ENCODE data around the gene SCRN1.
"Not testable (repeated sequence)": the region's sequence is repeated elsewhere in the genome, so short reads cannot be mapped to it uniquely, and the experiment has no call there.

SCRN1 gene

DNA sequence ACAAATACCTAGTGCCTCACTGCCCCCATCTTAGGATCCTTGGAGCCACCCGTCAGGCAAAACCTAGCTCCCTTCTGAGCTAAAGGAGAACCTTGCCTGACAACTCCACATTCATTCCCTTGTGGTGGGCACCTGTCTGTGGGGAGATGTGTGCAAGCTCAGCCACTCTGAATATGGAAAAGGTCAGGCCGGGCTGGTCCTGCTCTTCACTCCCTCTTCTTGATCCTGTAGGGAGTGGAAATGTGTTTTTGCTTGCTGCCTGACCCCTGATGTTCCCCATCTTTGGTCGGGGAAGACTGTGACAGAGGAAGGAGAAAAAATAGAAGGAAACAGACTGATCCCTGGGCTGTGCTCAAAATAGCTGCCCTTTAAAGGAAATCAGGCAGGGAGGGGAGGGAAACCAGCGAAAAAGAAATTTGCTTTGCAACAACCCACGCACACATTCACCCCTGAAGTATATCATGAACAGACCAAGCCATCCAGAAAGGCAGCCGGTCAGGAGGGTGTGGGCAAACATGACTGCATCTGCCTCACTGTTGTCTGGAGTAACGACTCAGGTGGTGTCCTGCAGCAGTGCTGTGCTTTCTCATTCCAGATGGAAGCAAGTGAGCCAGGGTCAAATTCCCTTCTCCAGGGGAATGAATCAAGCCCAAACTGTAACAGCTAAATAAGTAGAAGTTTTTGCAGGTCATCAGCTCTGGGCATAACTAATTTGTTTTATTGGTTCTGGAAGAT is 74.0 kb downstream of the SCRN1 start:
- intact Hi-C loops (cut with DNase I), result no loop called here
- DNase-seq, result peak in 2 of 42 donors; percentile 15 to 28

DNA sequence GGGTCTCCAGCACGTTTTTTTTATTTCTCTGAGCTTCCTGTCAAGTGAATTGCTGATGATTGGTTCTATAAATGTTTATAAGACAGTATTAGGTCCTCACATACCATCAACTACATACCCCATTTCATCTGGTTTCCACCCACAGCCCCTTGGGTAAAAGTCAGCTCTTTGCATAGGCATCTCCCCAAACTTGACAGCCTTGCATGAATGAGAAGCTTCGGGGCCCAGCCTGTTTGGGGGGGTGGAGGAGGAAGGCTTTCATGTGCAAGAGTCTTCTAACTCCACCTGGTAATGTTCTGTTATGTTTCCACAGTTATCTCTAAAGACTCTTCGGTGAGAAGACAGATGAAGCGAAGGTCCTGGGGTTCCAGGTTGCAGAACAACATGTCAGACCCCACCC is 75.4 kb downstream of the SCRN1 start:
- peak in 3 of 42 donors; percentile 35 to 59 (median 37) for DNase-seq
- intact Hi-C loops (cut with DNase I), result no loop called here

DNA sequence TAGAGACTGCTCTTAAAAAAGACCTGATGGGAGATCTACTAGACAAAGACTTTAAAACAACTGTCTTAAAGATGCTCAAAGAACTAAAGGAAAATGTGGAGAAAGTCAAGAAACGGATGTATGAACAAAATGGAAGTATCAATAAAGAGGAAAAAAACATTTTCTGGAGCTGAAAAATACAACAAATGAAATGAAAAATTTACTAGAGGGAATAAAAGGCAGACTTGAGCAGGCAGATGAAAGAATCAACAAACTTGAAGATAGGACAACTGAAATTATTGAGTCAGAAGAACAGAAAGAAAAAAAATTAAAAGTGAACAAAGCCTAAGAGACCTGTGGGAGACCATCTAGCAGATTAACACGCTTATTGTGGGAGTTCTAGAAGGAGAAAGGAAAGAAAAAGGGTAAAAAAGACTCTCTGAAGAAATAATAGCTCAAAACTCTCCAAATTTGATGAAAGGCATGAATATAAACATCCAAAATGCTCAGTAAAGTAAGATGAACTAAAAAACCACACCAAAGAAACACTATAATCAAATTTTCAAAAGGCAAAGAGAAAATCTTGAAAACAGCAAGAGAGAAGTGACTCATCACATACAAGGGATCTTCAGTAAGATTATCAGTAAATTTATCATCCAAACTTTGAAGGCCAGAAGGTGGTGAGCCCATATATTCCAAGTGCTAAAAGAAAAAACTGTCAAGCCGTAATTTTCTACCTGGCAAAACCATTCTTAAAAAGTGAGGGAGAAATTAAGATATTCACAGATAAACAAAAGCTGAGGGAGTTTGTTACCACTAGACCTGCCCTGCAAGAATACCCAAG is 83.2 kb downstream of the SCRN1 start:
- no peak for DNase-seq
- intact Hi-C loops (cut with DNase I), result no loop called here

DNA sequence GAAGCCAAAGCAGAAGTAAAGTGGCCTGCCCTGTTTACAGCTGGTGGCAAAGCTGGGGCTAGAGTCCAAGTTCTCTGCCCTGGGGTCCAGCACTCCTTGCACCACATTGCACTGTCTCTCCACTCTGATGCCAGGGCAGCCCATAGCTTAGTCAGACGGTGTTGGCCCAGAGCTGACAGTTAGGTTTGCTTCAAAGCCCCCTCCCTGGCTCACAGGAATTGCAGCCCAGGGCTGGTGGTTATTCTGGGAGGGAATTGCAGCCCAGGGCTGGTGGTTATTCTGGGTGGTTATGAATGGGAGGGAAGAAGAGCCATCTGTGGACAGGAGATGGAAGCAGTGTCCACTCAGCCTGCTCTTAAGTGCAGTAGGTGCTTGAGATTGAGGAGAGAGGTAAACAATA is 88.9 kb downstream of the SCRN1 start:
- intact Hi-C loops (cut with DNase I), result no loop called here
- no peak for DNase-seq

DNA sequence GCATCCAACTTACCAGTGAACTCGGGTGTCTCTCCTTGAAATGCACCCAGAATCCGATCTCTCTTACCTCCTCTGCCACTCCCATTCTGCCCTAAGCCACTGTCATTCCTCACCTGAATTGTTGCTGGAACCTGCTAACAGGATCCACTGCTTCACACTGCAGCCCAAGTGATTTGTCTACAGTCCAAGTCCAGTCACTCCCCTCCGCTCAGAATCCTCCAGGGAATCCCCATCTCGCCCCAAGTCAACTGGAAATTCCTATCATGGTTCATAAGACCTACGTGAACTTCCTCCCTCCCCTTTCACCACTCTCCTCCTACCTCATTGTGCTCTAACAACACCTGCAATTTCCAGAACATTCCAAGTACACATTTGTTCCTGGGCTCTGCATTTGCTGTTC is 91.3 kb downstream of the SCRN1 start:
- DNase-seq, result no peak
- intact Hi-C loops (cut with DNase I), result no loop called here

DNA sequence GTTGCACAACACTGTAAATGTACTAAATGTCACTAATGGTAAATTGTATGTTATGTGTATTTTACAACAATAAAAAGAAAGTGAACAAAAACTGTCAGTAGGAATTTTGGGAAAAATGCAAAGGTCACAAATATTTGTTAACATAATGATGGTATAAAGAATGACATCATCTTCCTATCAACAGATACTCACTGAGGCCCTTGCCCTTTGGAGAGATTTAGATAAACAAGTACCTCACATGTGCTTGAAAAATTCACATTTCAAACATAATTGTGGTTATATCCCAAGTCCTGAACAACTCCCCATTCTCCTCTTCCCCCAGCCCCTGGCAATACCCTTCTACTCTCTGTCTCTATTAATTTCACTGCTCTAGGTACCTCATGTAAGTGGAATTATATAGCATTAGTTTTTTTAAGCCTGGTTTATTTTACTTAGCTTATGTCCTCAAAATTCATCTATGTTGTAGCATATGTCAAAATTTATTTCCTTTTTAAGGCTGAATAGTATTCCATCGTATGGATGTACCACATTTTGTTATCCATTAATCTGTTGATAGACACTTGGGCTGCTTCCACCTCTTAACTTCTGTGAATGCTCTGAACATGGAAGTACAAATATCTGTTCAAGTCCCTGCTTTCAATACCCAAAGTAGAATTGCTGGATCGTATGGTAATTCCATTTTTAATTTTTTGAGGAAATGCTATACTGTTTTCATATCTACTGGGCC is 92.8 kb downstream of the SCRN1 start:
- no peak for DNase-seq
- intact Hi-C loops (cut with DNase I), result no loop called here

DNA sequence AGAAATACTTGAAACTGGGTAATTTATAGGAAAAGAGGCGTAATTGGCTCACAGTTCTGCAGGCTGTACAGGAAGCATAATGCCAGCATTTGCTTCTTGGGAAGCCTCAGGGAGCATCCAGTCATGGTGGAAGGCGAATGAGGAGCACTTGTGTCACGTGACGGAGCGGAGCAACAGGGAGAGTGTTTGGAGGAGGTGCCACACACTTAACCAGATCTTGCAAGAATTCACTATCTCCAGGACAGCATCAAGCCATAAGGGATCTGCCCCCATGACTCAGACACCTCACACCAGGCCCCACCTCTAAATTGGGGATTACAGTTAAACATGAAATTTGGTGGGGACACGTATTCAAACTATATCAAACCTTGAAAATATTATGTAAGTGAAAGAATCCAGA is 94.0 kb downstream of the SCRN1 start:
- DNase-seq, result no peak
- intact Hi-C loops (cut with DNase I), result no loop called here

DNA sequence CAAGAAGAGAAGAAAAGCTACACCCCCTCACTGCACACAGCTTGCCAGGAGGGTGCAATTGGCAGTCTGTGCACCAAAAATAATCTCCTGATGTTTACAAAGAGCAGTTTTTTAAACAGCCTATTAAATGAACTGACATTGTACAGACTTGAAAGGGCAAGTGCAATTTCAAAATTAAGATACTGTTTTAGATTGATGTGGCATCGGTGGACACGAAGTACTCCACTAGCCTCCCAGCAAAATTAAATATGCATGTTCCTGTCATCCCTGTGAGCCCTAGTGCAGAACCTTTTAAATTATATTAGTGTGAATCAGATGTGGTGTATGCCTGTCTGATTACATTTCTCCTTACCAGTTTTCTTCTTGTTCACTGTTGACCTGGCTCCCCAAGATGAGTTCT is 95.3 kb downstream of the SCRN1 start:
- intact Hi-C loops (cut with DNase I), result no loop called here
- DNase-seq, result peak in 1 of 42 donors; percentile 47

DNA sequence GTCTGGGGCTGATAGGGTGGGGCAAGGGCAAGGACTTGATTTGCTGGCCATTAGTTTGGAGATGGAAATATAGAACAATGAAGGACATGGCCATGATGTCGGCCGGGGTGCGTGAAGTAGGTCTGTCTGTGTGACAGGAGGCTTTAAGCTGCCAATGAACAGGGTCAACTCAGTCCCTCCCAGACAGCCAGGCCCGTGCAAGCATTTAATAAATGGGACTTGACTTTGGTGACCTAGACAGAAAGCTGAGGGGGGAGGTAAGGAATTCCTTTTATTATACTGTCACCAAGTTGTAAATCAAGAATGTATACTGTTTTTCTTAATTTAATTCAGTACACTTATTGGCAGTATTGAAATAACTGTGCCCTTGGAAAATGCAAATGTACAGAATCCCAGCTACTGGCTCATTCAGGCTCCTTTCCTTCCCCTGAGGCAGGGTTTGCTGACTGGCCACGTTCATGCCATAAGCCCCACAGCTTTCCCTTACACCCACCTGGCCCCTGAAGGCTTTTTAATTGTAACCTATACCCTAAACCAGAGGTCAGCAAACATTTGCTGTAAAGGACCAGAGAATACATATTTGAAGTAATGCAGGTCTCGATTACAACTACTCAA is 96.1 kb downstream of the SCRN1 start:
- intact Hi-C loops (cut with DNase I), result no loop called here
- no peak for DNase-seq

DNA sequence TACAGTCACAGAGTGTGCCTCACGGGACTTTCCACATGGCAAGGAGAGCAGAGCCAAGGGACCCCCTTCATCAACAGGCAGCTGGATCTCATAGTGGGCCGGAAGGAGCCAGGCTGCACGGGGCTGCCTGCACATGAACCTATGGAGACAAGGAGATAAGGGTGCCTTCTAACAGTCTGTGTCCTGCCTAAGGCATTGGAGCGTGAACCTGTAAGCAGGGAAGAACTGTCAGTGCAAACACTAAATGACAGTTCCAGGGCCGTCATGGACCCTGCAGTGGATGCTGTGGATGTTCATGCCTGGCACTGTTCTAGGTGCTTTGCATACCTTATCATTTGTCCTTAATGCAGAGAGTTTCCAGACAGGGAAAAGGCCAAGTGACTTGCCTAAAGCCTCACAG is 97.4 kb downstream of the SCRN1 start:
- no peak for DNase-seq
- intact Hi-C loops (cut with DNase I), result no loop called here

DNA sequence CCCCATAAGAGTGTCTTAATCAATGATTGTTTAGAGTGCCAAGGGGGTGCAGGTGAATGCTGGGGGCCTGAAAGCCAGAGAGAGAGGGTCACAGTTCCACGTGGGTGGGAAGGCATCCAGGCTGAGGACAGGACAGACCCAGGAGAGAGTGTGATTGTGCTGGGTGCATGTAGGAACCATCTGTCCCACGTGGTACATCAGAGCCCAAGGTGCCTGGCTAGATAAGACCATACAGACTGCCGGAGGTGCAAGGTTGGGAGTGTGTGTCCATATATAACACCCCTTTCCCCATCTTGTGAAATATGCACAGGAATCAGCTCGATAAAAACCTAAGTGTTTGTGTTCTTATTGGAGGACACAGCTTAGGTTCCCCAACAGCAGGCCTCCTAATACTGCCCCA is 97.8 kb downstream of the SCRN1 start:
- DNase-seq, result no peak
- intact Hi-C loops (cut with DNase I), result no loop called here

DNA sequence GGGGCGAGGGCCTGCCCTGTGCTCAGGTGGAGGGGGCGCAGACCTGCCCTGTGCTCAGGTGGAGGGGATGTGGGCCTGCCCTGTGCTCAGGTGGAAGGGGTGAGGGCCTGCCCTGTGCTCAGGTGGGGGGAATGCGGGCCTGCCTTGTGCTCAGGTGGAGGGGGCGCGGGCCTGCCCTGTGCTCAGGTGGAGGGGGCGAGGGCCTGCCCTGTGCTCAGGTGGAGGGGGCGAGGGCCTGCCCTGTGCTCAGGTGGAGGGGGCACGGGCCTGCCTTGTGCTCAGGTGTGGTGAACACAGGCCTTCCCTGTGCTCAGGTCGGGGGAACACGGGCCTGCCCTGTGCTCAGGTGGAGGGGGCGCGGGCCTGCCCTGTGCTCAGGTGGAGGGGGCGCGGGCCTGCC is 98.8 kb downstream of the SCRN1 start:
- DNase-seq; intact Hi-C loops (cut with DNase I): not testable (repeated sequence)

DNA sequence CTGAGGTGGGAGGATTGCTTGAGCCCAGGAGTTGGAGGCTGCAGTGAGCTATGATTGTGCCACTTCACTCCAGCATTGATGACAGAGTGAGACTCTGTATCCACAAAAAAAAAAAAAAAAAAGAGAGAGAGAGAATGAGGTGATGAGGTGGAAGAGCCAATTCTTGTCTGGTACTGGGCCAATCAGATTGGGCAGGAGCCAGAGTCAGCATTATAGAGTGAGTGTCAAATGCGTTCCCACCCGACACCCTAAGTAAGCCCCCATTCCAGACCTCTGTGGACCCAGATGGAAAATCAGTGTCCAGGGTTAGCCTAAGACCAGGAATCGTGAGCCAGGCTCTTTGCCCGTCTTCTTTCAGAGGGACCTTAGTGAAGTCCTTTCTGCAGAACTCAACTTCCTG is 99.3 kb downstream of the SCRN1 start:
- no peak for DNase-seq
- intact Hi-C loops (cut with DNase I), result no loop called here

DNA sequence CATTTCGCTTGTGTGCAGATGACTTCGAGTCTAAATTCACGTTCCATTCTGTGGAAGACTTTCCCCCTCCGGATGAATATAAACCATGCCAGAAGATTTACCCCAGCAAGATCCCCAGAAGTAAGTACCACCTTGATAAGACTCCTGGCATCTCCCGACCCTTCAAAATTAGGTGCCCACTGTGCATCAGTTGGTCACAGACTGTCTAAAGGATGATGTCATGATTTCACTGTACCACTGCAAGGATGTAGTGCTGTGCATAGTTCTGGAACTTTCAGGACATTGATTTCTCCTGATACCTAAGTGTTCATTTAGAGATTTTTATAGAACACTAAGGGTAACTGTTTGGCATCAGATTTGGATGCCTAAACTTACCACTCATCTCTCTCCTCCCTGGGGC is 100.3 kb downstream of the SCRN1 start:
- DNase-seq, result no peak
- intact Hi-C loops (cut with DNase I), result no loop called here

DNA sequence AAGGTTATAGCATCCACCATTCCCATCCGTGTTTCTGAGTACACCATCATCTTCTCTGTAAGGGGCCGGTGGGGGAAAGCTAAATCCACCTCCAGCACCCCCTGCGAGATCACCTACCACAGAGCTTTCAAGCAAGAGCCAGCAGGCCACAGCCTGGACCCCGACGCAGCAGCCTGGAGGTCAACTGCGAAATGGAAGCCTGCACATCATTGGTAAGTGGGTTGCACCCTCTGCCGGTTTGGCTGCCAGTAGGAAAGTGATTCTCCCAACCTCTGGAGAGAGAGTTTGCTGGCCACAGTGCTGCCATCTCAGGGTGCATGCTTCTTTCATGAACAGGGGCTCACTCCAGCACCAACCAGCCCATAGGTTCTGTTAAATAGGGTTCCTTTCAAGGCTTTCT is 101.6 kb downstream of the SCRN1 start:
- intact Hi-C loops (cut with DNase I), result no loop called here
- DNase-seq, result no peak

DNA sequence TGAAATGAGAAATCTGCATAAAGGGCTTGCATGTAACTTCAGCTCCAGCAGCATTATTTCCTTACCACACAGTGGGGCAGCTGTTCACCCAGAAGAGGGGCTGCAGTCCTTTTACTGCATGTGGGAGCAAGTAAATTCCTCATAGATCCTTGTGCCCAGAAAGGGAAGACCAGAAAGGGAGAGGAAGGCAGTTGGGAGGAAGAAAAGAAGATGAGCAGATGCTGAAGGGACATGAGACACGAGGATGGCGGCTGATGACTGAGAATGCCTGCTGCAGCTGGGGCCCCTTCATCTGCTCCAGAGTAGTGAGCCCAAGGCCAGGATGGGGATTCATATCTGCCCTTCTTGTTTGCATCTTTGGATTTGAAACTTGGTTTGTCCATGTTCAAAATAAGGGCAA is 102.8 kb downstream of the SCRN1 start:
- no peak for DNase-seq
- intact Hi-C loops (cut with DNase I), result no loop called here

DNA sequence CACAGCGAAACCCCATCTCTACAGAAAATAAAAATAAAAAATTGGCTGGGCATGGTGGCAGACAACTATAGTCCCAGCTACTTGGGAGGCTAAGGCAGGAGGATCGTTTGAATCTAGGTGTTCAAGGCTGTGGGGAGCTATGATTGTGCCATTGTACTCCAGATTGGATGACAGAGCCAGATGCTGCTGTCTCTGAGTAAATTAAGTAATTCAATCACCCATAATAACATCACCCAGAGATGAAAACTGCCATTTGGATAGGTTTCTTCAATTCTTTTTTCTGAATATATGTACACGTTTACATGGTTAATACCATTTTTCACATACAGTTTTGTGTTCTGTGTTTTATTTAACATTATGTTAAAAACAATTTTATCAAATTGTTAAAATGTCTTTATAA is 104.0 kb downstream of the SCRN1 start:
- no peak for DNase-seq
- intact Hi-C loops (cut with DNase I), result no loop called here

DNA sequence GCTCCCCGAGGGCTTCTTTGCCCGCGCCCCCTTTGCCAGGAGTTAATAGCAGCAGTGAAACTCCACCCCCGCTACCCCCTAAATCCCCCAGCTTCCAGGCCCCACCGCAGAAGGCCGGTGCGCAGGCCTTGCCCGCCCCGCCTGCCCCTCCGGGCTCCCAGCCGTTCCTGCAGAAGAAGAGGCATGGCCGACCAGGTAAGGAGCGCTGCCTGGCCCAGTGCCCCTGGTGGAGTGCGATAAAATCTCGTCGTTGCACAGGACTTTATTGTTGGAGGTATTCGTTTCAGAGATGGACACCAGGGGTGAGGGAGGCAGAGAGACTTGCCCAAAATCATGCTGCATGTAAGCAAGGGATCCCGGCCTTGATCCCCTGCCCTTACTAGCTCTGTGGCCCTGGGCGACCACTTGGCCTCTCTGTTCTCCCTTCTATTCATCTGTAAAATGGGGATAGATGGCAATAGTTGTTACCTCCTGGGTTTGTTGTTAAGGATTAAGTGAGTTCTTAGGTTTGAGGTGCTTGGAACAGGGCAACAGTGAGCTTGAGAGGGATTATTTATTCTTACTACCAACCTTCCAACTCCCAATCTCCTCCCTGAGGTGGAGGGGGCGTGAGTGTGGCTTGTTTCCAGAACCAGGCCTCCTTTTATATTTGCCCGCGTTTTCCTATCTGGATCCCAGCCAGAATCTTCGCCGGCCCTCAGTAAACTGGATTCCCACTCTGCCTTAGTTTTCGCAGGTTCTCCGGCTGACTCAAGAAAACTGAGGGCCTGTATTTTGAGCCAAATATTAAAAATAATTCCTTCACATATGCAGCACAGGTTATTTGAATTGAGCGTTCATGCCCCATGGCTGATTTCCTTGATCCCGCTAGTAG is 105.0 kb downstream of the SCRN1 start:
- intact Hi-C loops (cut with DNase I), result no loop called here

More for the DNA sequence above, 105.0 kb downstream of the SCRN1 start:
- peak in 1 of 42 donors; percentile 41 for DNase-seq
